NCI-H146 treated with DMSO at 0.1 percent for 48 hours (cell line): Measurements from ENCODE around the gene JTB.
"Not testable (repeated sequence)": the region's sequence is repeated elsewhere in the genome, so short reads cannot be mapped to it uniquely, and the experiment has no call there.

Source experiments
- DNase-seq: peaks from one replicate; lab custom pipeline; 2025; ENCODE audit not compliant: unreplicated experiment; lab: John Stamatoyannopoulos, UW

JTB gene

GRCh38 chr1:153977250-153978240 lies at the start of gene JTB:
TSS of gene JTB (minus strand) at chr1:153977674. CDS start at chr1:153977252, 422 bp downstream.
- DNase-seq = peak; percentile 71

GRCh38 chr1:154019940-154020339 lies 42.5 kb upstream of the JTB start:
- no peak for DNase-seq

- DNase-seq = no peak
Measured at GRCh38 chr1:154019269-154019668, 41.8 kb upstream of the JTB start.

GRCh38 chr1:154014154-154014907 lies 36.9 kb upstream of the JTB start:
- no peak for DNase-seq

GRCh38 chr1:154012543-154012942 lies 35.1 kb upstream of the JTB start:
- not testable (repeated sequence) for DNase-seq

- DNase-seq = no peak
Measured at GRCh38 chr1:154012129-154012528, 34.7 kb upstream of the JTB start.

GRCh38 chr1:154006136-154006535 lies 28.7 kb upstream of the JTB start:
- no peak for DNase-seq

GRCh38 chr1:154000420-154000819 lies 22.9 kb upstream of the JTB start:
- no peak for DNase-seq

GRCh38 chr1:153996882-153997281 lies 19.4 kb upstream of the JTB start:
- DNase-seq = not testable (repeated sequence)

GRCh38 chr1:153995640-153996039 lies 18.2 kb upstream of the JTB start:
- DNase-seq = no peak

- DNase-seq = no peak
Measured at GRCh38 chr1:153995202-153995601, 17.7 kb upstream of the JTB start.

GRCh38 chr1:153991806-153992205 lies 14.3 kb upstream of the JTB start:
- no peak for DNase-seq

- DNase-seq = no peak
Measured at GRCh38 chr1:153991151-153991630, 13.7 kb upstream of the JTB start.

GRCh38 chr1:153990468-153991150 lies 13.1 kb upstream of the JTB start, which contains the start of gene RPS27:
TSS of gene RPS27 (plus strand) at chr1:153990762. CDS start at chr1:153990797, 35 bp downstream.
- DNase-seq = peak; percentile 97

GRCh38 chr1:153987621-153988020 lies 10.1 kb upstream of the JTB start:
- no peak for DNase-seq

GRCh38 chr1:153985941-153986761 lies 8.7 kb upstream of the JTB start, which contains the start of gene RAB13:
TSS of gene RAB13 (minus strand) at chr1:153986339. CDS start at chr1:153986236, 103 bp downstream.
- DNase-seq = peak; percentile 73

- DNase-seq = no peak
Measured at GRCh38 chr1:153985341-153985912, 8.0 kb upstream of the JTB start.

- DNase-seq = no peak
Measured at GRCh38 chr1:153984123-153984894, 6.8 kb upstream of the JTB start.

- DNase-seq = not testable (repeated sequence)
Measured at GRCh38 chr1:153981735-153982134, 4.3 kb upstream of the JTB start.
